HepG2 (cell line): ENCODE data around the gene NCS1.

ENCODE experiments used
- BRD4 ChIP-seq: sonication (generic); formaldehyde crosslinking; IDR thresholded peaks from 2 replicates; pipeline ENCODE4 v1.4.0; 2020; ENCODE audit warnings: missing genetic modification reagents
- CBFB ChIP-seq: sonication (generic); formaldehyde crosslinking; IDR thresholded peaks from 2 replicates; pipeline ENCODE4 v1.4.0; 2020; ENCODE audit warnings: missing genetic modification reagents
- ETV6 ChIP-seq: sonication (generic); formaldehyde crosslinking; conservative IDR thresholded peaks from 2 replicates; pipeline ENCODE4 v1.4.0; 2020; ENCODE audit warnings: missing genetic modification reagents
- NR1H2 ChIP-seq: sonication (generic); formaldehyde crosslinking; IDR thresholded peaks from 2 replicates; pipeline ENCODE4 v1.8.1; 2022; ENCODE audit warnings: low read depth, missing genetic modification reagents, borderline replicate concordance
- TF ChIP-seq, protein P1 (sequence below): IDR thresholded peaks from 2 replicates; pipeline ENCODE4 v1.6.1; 2016; ENCODE audit warnings: mild to moderate bottlenecking
- TF ChIP-seq, protein P2 (sequence below): sonication (generic); formaldehyde crosslinking; IDR thresholded peaks from 2 replicates; pipeline ENCODE4 v1.8.1; 2023; ENCODE audit warnings: mild to moderate bottlenecking, missing genetic modification reagents

DNA sequence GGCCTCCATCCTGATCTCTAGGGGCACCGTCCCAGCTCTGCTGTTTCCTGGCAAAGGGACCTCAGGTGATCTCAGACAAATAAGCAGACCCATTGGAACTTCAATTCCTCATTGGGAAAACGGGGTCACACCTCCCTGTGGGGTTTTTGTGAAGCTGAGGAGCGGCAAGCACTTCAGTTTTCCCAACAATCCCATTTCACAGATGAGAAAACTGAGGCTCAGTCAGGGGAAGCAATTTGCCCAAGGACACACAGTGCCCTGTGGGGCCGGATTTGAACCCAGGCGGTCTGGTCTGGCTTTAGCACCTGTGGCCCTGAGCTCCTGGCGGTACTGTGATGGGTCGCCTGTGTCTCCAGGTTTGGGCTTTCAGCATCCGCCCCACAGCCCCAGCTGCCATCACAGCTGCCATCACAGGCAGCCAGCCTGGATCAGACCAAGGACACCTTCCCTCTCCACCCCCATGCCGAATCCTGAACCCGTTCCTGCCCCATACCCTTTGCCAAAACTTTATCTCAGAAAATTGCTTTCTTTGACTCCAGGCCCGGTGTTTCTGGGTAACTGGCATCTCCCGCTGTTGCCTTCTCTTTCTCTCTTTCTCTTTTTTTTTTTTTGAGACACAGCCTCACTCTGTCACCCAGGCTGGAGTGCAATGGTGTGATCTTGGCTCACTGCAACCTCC is 26.4 kb downstream of the NCS1 start:
- TF ChIP-seq, protein P1, sequence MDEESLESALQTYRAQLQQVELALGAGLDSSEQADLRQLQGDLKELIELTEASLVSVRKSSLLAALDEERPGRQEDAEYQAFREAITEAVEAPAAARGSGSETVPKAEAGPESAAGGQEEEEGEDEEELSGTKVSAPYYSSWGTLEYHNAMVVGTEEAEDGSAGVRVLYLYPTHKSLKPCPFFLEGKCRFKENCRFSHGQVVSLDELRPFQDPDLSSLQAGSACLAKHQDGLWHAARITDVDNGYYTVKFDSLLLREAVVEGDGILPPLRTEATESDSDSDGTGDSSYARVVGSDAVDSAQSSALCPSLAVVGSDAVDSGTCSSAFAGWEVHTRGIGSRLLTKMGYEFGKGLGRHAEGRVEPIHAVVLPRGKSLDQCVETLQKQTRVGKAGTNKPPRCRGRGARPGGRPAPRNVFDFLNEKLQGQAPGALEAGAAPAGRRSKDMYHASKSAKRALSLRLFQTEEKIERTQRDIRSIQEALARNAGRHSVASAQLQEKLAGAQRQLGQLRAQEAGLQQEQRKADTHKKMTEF, result no peak
- TF ChIP-seq ETV6 (no peak), NR1H2 (CRISPR knock-in tag) (no peak), BRD4 (CRISPR knock-in tag) (no peak), CBFB (no peak)
- TF ChIP-seq, protein P2, sequence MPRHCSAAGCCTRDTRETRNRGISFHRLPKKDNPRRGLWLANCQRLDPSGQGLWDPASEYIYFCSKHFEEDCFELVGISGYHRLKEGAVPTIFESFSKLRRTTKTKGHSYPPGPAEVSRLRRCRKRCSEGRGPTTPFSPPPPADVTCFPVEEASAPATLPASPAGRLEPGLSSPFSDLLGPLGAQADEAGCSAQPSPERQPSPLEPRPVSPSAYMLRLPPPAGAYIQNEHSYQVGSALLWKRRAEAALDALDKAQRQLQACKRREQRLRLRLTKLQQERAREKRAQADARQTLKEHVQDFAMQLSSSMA, result no peak
